Measurements from ENCODE around the gene MAP7. TPM values are rescaled to one million over a fixed set of nuclear protein-coding genes. Genes with fewer than 3 reads are reported as not detected.
"Not testable (repeated sequence)": the region's sequence is repeated elsewhere in the genome, so short reads cannot be mapped to it uniquely, and the experiment has no call there.

Gene MAP7
- total and polyA plus RNA-seq, 5 donors: 0.79 to 2.5 (median 1.6) TPM

DNA sequence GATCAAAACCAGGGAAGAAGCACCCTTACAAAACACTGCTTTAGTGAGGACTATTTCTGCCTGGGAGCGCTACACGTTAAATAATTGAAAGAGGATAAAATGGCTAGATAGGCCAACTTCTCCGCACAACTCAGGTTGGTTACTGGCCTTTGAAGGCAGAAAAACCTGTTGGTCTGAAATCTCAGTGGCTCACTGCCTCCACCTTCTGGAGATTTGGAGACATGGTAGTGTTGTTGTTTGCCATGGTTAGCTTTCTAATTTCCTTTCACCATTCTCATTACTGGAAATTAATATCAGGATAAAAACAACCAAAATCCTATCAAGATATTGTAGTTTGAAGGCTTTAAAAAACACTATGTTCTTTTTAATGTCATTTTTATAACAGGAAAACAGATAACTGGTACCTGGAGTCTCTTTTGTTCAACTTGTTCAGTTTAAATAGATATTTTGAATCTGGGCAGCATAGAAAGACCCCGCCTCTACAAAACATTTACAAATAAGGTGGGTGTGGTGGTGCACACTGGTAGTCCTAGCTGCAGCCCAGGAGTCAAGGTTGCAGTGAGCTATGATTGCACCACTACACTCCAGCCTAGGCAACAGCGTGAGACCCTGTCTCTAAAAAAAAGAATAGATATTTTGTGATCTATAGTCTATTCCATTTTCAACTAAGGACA, 233.1 kb downstream of the MAP7 start:
- H3K4me1 ChIP-seq (ENCODE audit: control insufficient read depth, insufficient read depth, low read length): no peaks in the 10 kb centered on the region
- peak; percentile 71 to 78 for ATAC-seq
- H3K4me3 ChIP-seq (ENCODE audit: low read length): no peak overlapping the region
- 40% methylated on average over 5 of the region's 5 CpGs for WGBS
- H3K27ac ChIP-seq (ENCODE audit: low read length): no peak overlapping the region
- no peaks in the 10 kb centered on the region for H3K27me3 ChIP-seq (ENCODE audit: control insufficient read depth, insufficient read depth)
- no peaks in the 10 kb centered on the region for H3K9me3 ChIP-seq (ENCODE audit: control insufficient read depth, low read length)
- DNase-seq: peak in 1 of 3 donors; percentile 36
- intact Hi-C loops (cut with DNase I): loop anchor here in 2 of 4 donors (5.0 to 10.0 kb wide), 2 partner anchors 782 to 865 kb away; no protein-coding TSS in a partner anchor

DNA sequence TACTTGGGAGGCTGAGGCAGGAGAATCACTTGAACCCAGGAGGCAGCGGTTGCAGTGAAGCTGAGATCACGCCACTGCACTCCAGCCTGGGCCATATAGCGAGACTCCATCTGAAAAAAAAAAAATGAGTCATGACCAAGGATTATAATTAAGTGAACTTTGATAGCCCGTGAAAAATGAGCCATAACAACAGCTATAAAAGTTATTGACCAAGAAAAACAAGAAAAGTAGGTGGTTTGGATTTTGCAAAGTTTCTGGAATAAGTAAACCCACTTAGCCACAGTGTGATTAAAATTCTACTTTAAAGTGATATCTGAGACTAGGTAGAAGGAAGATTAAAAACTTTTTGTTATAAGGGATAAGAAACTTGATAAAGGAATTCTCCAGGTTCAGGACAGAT, 234.6 kb downstream of the MAP7 start:
- Histone ChIP-seq H3K9me3 (ENCODE audit: control insufficient read depth, low read length) (no peaks in the 10 kb centered on the region), H3K4me1 (ENCODE audit: control insufficient read depth, insufficient read depth, low read length) (no peaks in the 10 kb centered on the region), H3K27ac (ENCODE audit: low read length) (no peak overlapping the region), H3K4me3 (ENCODE audit: low read length) (no peak overlapping the region), H3K27me3 (ENCODE audit: control insufficient read depth, insufficient read depth) (no peaks in the 10 kb centered on the region)
- 88% methylated on average over 4 of the region's 4 CpGs for WGBS
- intact Hi-C loops (cut with DNase I): loop anchor here in 2 of 4 donors (5.0 to 10.0 kb wide), 2 partner anchors 781 to 863 kb away; no protein-coding TSS in a partner anchor
- ATAC-seq (no peak), DNase-seq (no peak)

- H3K4me3 ChIP-seq (ENCODE audit: low read length): no peak overlapping the region
- intact Hi-C loops (cut with DNase I): loop anchor here in 2 of 4 donors (10.0 kb wide), 1 partner anchor 778 kb away; no protein-coding TSS in a partner anchor
- WGBS: 86% methylated on average over 3 of the region's 3 CpGs
- H3K27ac ChIP-seq (ENCODE audit: low read length): no peak overlapping the region
- H3K27me3 ChIP-seq (ENCODE audit: control insufficient read depth, insufficient read depth): no peaks in the 10 kb centered on the region
- ATAC-seq (no peak), DNase-seq (no peak)
- no peaks in the 10 kb centered on the region for H3K4me1 ChIP-seq (ENCODE audit: control insufficient read depth, insufficient read depth, low read length)
- no peaks in the 10 kb centered on the region for H3K9me3 ChIP-seq (ENCODE audit: control insufficient read depth, low read length)
Measured at GRCh38 chr6:136312975-136313374, 237.2 kb downstream of the MAP7 start.

- WGBS: 100% methylated on average over 1 of the region's 1 CpG
- H3K4me3 ChIP-seq (ENCODE audit: low read length): no peak overlapping the region
- ATAC-seq: no peak
- H3K27me3 ChIP-seq (ENCODE audit: control insufficient read depth, insufficient read depth): no peaks in the 10 kb centered on the region
- DNase-seq: no peak
- H3K4me1 ChIP-seq (ENCODE audit: control insufficient read depth, insufficient read depth, low read length): no peaks in the 10 kb centered on the region
- no peaks in the 10 kb centered on the region for H3K9me3 ChIP-seq (ENCODE audit: control insufficient read depth, low read length)
- intact Hi-C loops (cut with DNase I): loop anchor here in 2 of 4 donors (10.0 kb wide), 1 partner anchor 775 kb away; no protein-coding TSS in a partner anchor
- no peak overlapping the region for H3K27ac ChIP-seq (ENCODE audit: low read length)
Measured at GRCh38 chr6:136309729-136310311, 240.4 kb downstream of the MAP7 start.

- ATAC-seq (no peak), DNase-seq (no peak)
- no peak overlapping the region for H3K4me3 ChIP-seq (ENCODE audit: low read length)
- H3K27me3 ChIP-seq (ENCODE audit: control insufficient read depth, insufficient read depth): no peaks in the 10 kb centered on the region
- intact Hi-C loops (cut with DNase I): no loop called here
- no peak overlapping the region for H3K27ac ChIP-seq (ENCODE audit: low read length)
- H3K9me3 ChIP-seq (ENCODE audit: control insufficient read depth, low read length): no peaks in the 10 kb centered on the region
- no peaks in the 10 kb centered on the region for H3K4me1 ChIP-seq (ENCODE audit: control insufficient read depth, insufficient read depth, low read length)
- WGBS: 62% methylated on average over 3 of the region's 3 CpGs
Measured at GRCh38 chr6:136309171-136309570, 241.1 kb downstream of the MAP7 start.

DNA sequence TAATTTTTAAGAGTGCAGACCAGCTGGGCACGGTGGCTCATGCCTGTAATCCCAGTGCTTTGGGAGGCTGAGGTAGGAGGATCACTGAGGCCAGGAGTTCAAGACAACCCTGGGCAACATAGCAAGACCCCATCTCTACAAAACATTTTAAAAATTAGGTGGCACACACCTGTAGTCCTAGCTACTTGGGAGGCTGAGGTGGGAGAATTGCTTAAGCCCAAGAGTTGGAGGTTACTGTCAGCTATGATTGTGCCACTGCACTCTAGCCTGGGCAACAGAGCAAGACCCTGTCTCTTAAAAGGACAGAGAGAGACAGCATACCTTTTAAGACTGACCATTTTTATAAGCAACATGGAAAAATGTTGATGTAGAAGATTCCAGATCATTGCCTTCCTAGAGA, 241.8 kb downstream of the MAP7 start:
- WGBS: 81% methylated on average over 1 of the region's 1 CpG

DNA sequence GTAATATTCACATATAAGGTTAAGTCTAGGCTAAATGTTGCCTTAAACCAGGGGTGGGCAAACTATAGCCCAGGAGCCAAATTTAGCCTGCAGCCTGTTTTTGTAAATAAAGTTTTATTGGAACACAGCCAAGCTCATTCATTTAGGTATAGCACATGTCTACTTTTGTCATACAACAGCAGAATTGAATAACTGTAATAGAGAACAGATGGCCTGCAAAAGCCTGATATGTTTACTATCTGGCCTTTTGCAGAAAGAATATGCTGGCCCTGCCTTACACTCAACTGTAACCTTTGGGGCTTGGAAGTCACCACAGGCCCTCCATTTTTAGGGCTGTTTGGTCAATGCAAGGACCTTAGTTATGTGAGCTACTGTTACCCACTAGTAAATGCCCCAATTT, 242.9 kb downstream of the MAP7 start:
- no peaks in the 10 kb centered on the region for H3K9me3 ChIP-seq (ENCODE audit: control insufficient read depth, low read length)
- no peaks in the 10 kb centered on the region for H3K27me3 ChIP-seq (ENCODE audit: control insufficient read depth, insufficient read depth)
- no peaks in the 10 kb centered on the region for H3K4me1 ChIP-seq (ENCODE audit: control insufficient read depth, insufficient read depth, low read length)
- ATAC-seq (no peak), DNase-seq (no peak)
- intact Hi-C loops (cut with DNase I): no loop called here
- no peak overlapping the region for H3K4me3 ChIP-seq (ENCODE audit: low read length)
- H3K27ac ChIP-seq (ENCODE audit: low read length): no peak overlapping the region

More for the DNA sequence above, 241.8 kb downstream of the MAP7 start:
- ATAC-seq; H3K27ac ChIP-seq (ENCODE audit: low read length); H3K9me3 ChIP-seq (ENCODE audit: control insufficient read depth, low read length); intact Hi-C loops (cut with DNase I); H3K27me3 ChIP-seq (ENCODE audit: control insufficient read depth, insufficient read depth); H3K4me1 ChIP-seq (ENCODE audit: control insufficient read depth, insufficient read depth, low read length); DNase-seq; H3K4me3 ChIP-seq (ENCODE audit: low read length): not testable (repeated sequence)

- no peak overlapping the region for H3K4me3 ChIP-seq (ENCODE audit: low read length)
- H3K9me3 ChIP-seq (ENCODE audit: control insufficient read depth, low read length): no peaks in the 10 kb centered on the region
- DNase-seq (no peak), ATAC-seq (no peak)
- intact Hi-C loops (cut with DNase I): no loop called here
- no peaks in the 10 kb centered on the region for H3K4me1 ChIP-seq (ENCODE audit: control insufficient read depth, insufficient read depth, low read length)
- no peaks in the 10 kb centered on the region for H3K27me3 ChIP-seq (ENCODE audit: control insufficient read depth, insufficient read depth)
- 78% methylated on average over 1 of the region's 1 CpG for WGBS
- H3K27ac ChIP-seq (ENCODE audit: low read length): no peak overlapping the region
Measured at GRCh38 chr6:136306466-136306865, 243.8 kb downstream of the MAP7 start.

GRCh38 chr6:136304410-136304809, 245.8 kb downstream of the MAP7 start:
- no peak overlapping the region for H3K27ac ChIP-seq (ENCODE audit: low read length)
- 92% methylated on average over 4 of the region's 4 CpGs for WGBS
- no peak overlapping the region for H3K4me3 ChIP-seq (ENCODE audit: low read length)
- no peaks in the 10 kb centered on the region for H3K4me1 ChIP-seq (ENCODE audit: control insufficient read depth, insufficient read depth, low read length)
- no peaks in the 10 kb centered on the region for H3K27me3 ChIP-seq (ENCODE audit: control insufficient read depth, insufficient read depth)
- no peaks in the 10 kb centered on the region for H3K9me3 ChIP-seq (ENCODE audit: control insufficient read depth, low read length)
- intact Hi-C loops (cut with DNase I): no loop called here
- DNase-seq: no peak
- ATAC-seq: no peak

DNA sequence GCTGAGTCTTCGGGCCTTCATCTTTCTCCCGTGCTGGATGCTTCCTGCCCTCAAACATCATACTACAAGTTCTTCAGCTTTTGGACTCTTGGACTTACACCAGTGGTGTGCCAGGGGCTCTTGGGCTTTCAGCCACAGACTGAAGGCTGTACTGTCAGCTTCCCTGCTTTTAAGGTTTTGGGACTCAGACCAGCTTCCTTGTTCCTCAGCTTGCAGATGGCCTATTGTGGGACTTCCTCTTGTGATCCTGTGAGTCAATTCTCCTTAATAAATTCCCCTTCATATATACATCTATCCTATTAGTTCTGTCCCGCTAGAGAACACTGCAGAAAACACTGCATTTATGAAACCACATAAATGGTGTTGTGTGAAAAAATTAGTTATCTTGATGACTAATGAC, 246.7 kb downstream of the MAP7 start:
- intact Hi-C loops (cut with DNase I): no loop called here
- 90% methylated on average over 3 of the region's 3 CpGs for WGBS
- H3K9me3 ChIP-seq (ENCODE audit: control insufficient read depth, low read length): no peaks in the 10 kb centered on the region
- DNase-seq: no peak
- H3K27ac ChIP-seq (ENCODE audit: low read length): no peak overlapping the region
- no peaks in the 10 kb centered on the region for H3K4me1 ChIP-seq (ENCODE audit: control insufficient read depth, insufficient read depth, low read length)
- no peaks in the 10 kb centered on the region for H3K27me3 ChIP-seq (ENCODE audit: control insufficient read depth, insufficient read depth)
- H3K4me3 ChIP-seq (ENCODE audit: low read length): no peak overlapping the region
- no peak for ATAC-seq

- Histone ChIP-seq H3K4me1 (ENCODE audit: control insufficient read depth, insufficient read depth, low read length) (no peaks in the 10 kb centered on the region), H3K27me3 (ENCODE audit: control insufficient read depth, insufficient read depth) (no peaks in the 10 kb centered on the region), H3K4me3 (ENCODE audit: low read length) (no peak overlapping the region), H3K27ac (ENCODE audit: low read length) (no peak overlapping the region), H3K9me3 (ENCODE audit: control insufficient read depth, low read length) (no peaks in the 10 kb centered on the region)
- intact Hi-C loops (cut with DNase I): no loop called here
- DNase-seq (no peak), ATAC-seq (no peak)
- whole genome bisulfite sequencing: 91% methylated on average over 3 of the region's 3 CpGs
Measured at GRCh38 chr6:136294621-136295020, 255.6 kb downstream of the MAP7 start.

Data from right cardiac atrium (tissue), 5 donors.